ENCODE measurements around the gene SF3B6. TPM values are rescaled to one million over a fixed set of nuclear protein-coding genes. Genes with fewer than 3 reads are reported as not detected.

Gene SF3B6
- total and polyA plus RNA-seq, 9 of the 15 experiments (the other 6 are each of a cell fraction or from before 2014, with no cell fraction given): 146 to 591 (median 295) TPM

DNA sequence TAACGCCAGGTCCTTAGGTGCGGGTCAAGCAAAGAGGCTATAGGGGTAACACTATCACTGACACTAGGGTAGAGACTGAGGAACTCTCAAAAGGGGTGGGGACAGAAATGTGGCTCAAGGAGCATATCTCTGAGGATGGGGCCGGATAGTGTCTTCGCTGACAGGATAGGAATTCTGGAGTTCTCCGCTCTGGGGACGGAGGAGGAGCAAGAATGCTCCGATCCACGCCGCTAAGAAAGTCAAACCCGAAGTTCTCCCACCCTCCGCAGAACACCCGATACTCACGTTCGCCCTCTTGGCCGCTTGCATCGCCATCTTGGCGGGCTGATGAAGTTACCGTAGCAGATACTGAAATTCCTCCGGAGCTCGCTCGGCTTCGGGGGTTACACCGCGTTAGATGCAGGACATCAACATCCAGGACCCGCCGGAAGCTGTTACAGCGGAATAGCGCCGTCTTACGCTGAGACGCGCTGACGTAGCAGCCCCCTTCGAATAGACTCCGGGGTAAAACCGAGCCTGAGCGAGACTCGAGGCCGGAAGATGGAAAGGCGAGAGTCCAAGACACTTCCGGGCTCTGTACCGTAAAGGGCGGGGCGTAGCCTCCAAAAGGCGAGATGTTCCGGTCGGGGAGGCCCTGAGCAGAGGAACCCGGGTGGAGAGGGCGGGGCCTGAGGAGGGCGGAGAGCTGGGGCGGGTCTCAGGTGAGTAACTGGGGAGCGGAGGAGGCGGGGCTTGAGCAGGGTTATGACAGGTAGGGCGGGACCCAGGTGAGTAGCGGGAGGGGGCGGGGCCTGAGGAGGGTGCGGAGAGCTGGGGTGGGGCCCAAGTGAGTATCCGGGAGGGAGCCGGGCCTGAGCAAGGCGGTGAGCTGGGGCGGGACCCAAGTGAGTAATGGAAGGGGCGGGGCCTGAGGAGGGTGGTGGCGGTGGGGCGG, at the start of gene SF3B6 (continued):
- TF ChIP-seq, protein P1, sequence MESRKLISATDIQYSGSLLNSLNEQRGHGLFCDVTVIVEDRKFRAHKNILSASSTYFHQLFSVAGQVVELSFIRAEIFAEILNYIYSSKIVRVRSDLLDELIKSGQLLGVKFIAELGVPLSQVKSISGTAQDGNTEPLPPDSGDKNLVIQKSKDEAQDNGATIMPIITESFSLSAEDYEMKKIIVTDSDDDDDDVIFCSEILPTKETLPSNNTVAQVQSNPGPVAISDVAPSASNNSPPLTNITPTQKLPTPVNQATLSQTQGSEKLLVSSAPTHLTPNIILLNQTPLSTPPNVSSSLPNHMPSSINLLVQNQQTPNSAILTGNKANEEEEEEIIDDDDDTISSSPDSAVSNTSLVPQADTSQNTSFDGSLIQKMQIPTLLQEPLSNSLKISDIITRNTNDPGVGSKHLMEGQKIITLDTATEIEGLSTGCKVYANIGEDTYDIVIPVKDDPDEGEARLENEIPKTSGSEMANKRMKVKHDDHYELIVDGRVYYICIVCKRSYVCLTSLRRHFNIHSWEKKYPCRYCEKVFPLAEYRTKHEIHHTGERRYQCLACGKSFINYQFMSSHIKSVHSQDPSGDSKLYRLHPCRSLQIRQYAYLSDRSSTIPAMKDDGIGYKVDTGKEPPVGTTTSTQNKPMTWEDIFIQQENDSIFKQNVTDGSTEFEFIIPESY (CRISPR knock-in tag; IDR thresholded peaks at IDR 0.05): peak; percentile 76
- TF ChIP-seq CHD4 (IDR thresholded peaks at IDR 0.05; ENCODE audit: insufficient read depth, insufficient replicate concordance, low read depth, low read length, poor library complexity, severe bottlenecking) (no peak), YBX1 (IDR thresholded peaks at IDR 0.05) (no peak), MECOM (CRISPR knock-in tag; IDR thresholded peaks at IDR 0.05) (no peak), ZNF232 (CRISPR knock-in tag; IDR thresholded peaks at IDR 0.05) (0 out of 2 replicates have a peak, but pooled peaks have one; percentile 74), BCOR (IDR thresholded peaks at IDR 0.05) (peak; percentile 42), MAFG (tag; conservative IDR thresholded peaks at IDR 0.05) (peak; percentile 47; the same call in 1 of the 2 replicates), ZNF184 (CRISPR knock-in tag; IDR thresholded peaks at IDR 0.05) (no peak), ZNF444 (CRISPR knock-in tag; IDR thresholded peaks at IDR 0.05) (no peak), SP1 (CRISPR knock-in tag; IDR thresholded peaks at IDR 0.05) (peak; percentile 97), ZSCAN29 (IDR thresholded peaks at IDR 0.05) (peak; percentile 74), ZNF445 (CRISPR knock-in tag; IDR thresholded peaks at IDR 0.05; ENCODE audit: low read depth) (no peak), ZFX (CRISPR knock-in tag; IDR thresholded peaks at IDR 0.05) (no peak), PYGO2 (tag; IDR thresholded peaks at IDR 0.05) (no peak), KDM5B (IDR thresholded peaks at IDR 0.05; ENCODE audit: insufficient replicate concordance, low read depth, low read length) (peak; percentile 94), CCNT2 (IDR thresholded peaks at IDR 0.05; ENCODE audit: borderline replicate concordance, extremely low read depth, insufficient read length, low read depth, low read length) (peak; percentile 36), CREM (IDR thresholded peaks at IDR 0.05; ENCODE audit: low read depth) (peak; percentile 99), SRF (CRISPR knock-in tag; IDR thresholded peaks at IDR 0.05) (peak; percentile 88 to 98; a peak in 3 of 4 replicates), TCF7 (IDR thresholded peaks at IDR 0.05; ENCODE audit: borderline replicate concordance) (peak; percentile 48; the same call in 1 of the 2 replicates)
- TF ChIP-seq, protein P2, sequence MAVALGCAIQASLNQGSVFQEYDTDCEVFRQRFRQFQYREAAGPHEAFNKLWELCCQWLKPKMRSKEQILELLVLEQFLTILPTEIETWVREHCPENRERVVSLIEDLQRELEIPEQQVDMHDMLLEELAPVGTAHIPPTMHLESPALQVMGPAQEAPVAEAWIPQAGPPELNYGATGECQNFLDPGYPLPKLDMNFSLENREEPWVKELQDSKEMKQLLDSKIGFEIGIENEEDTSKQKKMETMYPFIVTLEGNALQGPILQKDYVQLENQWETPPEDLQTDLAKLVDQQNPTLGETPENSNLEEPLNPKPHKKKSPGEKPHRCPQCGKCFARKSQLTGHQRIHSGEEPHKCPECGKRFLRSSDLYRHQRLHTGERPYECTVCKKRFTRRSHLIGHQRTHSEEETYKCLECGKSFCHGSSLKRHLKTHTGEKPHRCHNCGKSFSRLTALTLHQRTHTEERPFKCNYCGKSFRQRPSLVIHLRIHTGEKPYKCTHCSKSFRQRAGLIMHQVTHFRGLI (CRISPR knock-in tag; IDR thresholded peaks at IDR 0.05): no peak
- TF ChIP-seq, protein P3, sequence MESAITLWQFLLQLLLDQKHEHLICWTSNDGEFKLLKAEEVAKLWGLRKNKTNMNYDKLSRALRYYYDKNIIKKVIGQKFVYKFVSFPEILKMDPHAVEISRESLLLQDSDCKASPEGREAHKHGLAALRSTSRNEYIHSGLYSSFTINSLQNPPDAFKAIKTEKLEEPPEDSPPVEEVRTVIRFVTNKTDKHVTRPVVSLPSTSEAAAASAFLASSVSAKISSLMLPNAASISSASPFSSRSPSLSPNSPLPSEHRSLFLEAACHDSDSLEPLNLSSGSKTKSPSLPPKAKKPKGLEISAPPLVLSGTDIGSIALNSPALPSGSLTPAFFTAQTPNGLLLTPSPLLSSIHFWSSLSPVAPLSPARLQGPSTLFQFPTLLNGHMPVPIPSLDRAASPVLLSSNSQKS (CRISPR knock-in tag; IDR thresholded peaks at IDR 0.05): no peak

Data from K562 (cell line).